ENCODE data around the gene SNX9.

The SNX9 gene

DNA sequence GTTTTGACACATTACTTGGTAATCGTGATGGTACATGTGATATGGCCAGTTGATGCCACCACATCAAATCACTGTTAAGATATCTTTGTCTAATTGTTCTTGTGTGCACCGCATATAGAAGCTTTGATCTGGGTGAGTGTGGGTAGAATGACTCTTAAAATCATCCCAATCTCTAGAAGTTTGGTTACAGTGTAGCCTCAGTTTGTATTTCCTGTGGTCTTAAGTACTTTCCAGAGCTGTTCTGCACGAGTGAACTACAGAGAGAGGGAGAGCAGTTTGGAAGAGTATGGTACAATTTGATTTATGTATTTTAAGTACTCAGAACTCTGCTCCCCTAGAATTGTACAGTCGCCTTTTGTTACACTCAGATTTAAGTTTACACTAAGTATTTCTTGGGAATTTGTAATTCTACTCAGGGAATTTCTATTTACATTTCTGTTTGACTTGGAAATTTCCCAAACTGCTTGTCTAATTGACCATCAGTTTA, 37.5 kb downstream of the SNX9 start:
- peak; percentile 28 for DNase-seq

DNA sequence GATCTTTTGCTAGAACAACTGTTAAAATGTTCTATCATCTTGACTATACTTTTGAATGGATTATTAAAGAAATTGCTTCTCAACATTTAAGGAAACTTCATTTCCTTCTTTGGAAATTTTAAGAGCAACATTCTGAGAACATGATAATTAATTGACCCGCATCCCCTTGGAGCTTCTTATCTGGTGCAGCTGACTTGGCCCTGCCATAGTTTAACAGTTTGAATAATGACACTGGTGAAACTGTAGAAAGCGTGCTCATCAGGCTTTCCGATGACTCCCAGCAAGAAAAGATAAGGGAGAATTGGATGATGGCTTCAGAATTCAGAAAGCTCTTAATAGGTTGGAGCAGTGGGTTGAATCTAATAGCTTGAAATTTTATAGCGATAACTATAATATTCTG, 38.1 kb downstream of the SNX9 start:
- no peak for DNase-seq

DNA sequence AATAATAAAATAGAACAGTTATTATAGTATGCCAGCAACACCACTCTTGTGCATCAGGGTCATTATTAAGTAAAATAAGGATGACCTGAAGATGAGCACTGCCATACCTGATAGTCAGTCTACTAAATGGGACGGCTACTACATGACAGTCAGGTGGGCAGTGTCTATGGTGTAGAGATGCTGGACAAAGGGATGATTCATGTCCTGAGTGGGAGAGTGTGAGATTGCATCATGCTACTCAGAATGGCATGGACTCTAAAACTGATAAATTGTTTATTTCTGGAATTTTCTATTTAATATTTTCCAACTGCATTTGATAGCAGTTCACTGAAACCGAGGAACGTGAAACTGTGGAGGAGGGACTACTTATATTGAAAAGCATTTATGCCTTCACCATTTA, 38.8 kb downstream of the SNX9 start:
- DNase-seq = peak; percentile 47

DNA sequence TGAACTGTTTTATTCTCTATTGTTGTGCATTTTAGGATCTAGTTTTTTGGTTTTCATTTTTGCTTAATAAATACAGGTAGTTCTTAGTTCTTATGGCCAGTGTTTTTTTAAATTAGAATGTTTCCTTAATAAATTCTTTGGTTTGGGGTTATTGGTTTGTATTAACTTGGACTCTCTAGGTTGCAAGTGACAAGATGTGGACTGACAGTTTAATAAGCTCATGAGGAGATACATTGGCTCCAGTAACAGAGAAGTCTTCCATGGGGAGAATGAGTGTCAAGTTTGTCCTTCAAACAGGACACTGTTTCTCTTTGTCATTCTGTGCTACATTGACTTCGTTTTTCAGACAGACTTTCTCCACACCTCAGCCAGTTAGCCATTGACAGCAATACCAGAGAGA, 39.7 kb downstream of the SNX9 start:
- DNase-seq = no peak

DNA sequence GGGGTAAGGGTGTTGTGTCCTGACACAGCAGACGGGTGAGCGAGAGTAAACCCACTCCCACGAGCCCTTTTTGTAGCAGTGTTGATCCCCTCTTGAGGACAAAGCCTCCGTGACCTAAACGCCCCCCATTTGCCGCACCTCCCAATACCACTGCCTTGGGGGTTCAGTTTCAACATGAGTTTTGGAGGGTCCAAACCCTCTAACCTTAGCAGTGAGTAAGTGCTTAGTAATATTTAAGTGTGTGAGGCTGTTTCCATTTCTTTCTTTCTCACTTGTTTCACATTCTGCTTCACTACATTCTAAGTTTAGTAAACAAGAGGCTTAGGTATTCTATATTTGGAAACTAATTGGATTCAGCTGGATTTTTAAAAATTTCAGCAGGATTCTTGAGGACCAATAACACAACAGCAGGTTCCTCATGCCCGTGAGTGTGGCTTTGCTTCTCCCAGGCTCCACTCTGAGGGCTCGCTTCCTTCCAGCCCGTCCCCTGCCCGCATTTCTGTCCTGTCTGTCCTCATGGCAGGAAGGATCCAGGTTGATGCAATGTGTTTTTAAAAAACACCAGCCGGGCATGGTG, 41.2 kb downstream of the SNX9 start:
- no peak for DNase-seq

DNA sequence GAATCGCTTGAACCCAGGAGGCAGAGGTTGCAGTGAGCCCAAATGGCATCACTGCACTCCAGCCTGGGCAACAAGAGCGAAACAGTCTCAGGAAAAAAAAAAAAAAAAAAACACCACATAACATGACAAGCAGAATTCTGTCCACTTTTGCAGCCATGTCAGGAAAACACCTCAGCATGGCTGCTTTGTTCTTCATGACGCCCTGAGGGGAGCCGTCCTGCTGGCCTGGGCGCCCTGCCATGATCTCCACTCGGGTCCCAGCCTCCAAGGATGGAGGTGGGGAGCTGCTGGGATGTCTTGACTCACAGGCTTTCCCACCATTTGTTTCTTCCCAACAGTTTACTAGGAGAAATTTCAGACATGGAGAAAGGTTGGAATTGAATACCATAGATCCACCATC, 42.2 kb downstream of the SNX9 start:
- DNase-seq = no peak

DNA sequence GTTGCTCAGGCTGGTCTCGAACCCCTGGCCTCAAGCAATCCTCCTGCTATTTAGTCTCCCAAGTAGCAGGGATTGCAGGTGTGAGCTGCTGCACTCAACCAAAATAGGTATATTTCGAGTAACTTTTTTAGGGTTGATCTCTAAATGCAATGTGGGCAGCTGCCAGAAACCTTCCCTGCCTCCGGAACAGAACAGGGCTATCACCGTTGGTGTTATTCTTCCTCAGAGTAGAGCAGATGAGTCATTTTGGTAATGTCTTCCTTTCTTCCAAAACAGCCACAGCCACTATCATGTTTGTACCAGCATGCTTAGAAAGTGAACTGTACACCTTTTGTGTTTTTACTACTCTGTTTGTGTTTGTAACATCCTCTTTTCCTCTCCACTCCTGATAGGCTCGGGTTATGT, 44.1 kb downstream of the SNX9 start:
- DNase-seq = peak; percentile 60

DNA sequence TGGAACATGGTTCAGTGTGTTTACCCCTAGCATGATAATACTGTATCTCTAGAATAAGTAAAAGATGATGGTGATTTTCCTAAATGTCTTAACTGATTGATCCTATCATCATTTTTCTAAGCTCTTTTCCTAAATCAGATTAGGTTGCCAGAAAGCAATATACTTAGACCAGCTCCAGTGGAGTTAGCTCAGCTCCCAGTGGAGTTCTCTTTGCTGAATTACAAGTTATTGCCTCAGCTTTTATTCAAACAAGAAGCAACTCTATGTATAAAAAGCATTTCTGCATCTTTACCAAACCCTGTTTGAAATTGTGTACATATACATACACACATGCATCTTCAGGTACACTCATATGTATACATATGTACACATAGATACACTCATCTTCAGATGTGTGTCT, 44.9 kb downstream of the SNX9 start:
- peak; percentile 78 for DNase-seq

DNA sequence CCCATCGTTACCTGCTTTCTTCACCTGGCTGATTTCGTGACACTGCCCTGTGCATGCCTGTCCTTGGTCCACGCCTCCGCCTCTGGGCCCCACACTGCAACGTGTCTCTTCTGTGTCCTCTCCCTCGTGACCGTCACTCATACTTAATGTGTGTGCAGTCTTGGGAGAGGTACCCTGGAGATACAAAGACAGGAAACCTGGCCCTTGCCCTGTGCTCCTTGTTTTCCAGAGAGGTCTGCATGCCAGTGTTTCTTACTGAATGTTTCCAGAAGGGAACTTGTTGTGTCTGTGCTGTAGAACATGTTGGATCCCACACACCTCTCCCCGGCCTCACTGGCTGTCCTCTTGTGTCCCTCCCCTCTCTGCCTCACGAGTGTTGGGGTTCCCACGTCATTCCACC, 45.8 kb downstream of the SNX9 start:
- DNase-seq = no peak

DNA sequence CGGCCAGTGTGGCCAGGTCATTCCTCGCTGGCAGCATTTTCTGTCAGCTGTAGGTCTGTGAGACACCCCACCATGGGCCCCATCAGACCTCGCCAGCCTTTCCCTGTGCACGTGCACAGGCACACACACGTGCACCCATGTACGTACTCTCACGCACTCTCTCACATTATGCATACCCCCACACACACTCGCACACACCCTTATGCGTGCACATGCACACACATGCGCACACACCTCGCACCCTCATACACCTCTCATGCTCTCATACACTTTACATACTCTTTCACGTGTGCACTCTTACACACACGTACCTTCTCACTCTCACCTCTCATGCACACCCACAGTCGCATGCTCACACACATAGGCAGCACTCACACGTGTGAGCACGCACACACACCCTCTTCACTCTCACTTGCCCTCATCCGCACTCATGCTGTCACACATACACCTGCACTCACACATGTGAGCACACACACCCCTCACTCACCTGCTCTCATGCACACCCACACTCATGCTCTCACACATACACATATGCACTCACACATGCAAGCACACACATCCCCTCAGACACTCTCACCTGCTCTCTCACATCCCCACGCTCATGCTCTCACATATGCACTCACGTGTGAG, 46.7 kb downstream of the SNX9 start:
- no peak for DNase-seq

DNA sequence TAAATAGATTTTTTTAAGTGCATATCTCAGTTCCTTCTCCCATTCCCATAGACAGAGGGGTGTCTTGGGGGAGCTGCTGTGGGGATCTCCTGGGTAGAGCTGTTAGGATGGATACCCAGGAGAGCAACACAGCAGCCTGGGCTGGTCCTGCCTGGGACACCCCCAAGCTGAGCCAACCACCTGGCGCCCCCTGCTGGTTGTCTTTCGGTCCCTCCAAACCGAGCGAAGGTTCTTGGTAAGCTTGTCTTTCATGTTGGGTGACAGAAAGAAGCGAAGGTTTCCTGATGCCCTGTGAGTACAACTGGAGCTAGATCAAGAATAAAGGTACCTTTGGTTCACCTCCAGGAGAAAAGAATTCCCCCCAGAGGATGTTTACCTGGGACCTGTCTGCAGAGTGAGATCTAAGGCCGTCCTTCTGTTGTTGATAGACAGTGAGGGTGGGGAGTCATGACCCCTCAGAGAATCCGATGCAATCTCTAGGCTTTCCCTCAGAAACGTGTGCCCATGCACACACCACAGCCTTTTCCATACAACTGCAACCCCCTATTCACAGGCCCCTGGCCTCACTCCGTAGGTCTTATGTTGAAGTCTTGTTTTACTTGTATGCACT, 50.8 kb downstream of the SNX9 start:
- peak; percentile 62 for DNase-seq

DNA sequence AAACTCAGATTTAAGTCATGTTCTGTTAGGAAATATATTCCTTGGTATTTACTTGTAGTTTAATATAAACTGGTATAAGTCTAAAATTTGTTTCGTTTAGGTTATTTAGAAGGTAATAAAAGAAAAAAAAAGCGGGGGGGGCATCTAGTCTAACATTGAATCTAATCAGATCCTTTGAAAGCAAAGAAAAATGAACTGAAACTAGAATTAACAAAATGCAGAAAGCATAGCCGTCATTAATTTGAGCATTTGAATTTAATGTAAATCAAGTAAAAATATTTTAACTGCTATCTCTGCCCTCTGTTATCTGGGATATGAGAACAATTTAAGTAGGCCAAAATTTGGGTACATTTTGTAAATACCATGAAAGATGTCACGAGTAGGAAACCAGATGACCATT, 54.1 kb downstream of the SNX9 start:
- DNase-seq = no peak

DNA sequence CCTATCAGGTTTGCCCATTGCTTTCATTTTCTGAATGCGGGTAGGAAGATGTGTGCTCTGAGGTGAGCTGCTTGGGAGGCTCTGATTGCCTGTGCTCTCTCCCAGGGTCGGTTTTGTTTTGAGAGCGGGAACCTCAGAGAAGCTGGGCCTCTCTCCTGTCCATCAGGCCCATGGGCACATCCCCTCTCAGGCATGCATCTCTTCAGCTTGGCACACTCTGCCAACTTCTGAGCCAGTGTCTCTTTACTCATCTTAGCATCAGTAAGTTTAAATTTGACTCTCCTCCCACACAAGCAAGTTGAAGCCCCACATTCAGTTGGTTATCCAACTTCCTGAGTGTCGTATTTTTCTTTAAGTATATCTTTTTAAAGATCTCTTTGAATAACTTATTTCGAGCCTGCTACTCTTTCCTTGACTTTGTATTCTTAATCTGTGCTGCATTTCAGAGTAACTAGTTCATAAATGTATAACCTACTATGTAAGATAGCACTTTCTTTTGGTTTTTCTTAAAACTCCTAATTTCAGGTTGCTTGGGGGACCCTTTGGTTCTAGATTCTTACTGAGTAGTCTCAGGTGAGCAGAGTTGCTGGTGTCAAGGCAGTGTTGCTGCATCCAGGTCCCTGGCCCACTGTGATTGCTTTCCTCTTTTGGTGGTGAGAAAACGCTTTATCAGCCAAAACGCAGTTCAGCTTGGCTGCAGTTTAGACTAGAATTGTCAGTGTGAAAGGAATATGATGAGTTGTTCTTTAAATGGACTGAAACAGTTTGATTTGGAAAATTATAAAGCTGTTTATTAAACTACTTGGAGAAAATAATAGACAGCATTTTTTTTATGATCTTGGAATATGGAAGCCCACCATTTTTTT, 54.8 kb downstream of the SNX9 start:
- DNase-seq = no peak

DNA sequence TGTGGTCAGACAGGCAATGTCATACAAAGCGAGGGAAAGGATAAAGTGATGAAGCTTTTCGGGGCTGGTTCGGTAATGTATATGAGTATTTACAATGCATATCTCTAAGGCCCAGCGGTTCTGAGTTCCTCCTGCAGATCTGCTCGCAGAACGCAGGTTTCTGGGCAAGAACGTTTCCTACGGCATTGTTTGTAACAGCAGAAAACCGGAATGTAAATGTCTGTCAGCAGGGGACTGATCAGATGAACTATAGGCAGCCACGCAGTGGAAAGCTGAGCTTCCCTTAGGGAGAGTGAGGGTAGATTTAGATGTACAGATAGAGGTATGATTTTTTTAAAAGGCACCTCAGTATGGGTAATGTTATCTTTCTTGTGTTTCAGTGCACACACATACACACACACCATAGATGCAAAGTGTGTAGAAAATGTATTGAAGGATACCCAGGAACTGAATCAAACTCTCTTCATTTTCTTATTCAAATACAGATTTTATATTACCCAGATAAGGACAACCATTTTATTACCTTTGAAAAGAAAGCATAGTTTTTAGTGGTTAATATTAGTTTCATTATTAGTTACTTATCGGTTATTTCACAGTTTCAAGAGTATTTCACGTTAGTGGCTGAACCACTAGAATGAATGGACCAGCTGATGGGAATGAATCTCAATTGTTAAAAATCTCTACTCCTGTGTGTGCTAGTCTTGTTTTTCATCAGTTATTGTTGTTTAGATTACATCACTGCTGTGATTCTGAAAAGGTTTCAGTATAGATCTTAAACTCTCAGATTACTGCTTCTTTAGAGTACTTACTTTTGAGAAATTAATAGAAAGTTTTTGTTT, 56.2 kb downstream of the SNX9 start:
- DNase-seq = no peak

DNA sequence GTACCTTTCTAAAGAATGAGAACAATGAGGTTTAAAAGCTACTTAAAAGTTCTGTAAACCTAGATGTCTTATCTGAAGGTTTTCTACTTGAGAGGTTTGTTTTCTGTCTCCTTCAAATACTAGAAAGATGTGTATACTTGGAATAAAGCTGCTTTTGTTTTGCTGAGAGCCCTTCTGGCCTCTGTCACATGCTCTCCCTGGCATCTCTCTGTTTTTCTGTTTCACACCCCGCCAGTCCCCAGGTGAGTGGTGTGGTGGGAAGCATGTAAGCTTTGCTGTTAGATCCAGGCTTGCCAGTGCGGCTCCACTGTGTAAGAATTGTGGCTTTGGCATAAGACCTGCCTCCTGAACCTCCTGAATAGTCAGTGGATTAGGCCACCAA, 56.8 kb downstream of the SNX9 start:
- no peak for DNase-seq

DNA sequence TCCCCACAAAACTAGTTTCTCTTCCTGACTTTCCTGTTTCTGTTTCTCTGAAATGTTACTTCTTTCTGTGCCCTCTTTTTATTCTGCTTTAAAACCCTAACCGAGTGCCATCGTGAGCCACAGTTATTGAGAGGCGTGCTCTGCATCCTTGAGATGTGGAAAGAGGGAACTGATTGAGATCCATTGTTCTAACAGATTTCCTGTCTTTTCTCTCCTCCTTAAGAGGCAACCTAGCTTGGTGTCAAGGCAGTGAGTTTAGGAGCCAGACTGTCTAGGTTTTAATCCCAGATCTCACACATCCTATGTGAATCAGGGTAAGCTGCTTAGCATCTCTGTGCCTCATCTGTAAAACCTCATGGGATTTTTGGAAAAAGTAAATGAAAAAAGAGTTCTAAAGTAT, 57.5 kb downstream of the SNX9 start:
- DNase-seq = no peak

DNA sequence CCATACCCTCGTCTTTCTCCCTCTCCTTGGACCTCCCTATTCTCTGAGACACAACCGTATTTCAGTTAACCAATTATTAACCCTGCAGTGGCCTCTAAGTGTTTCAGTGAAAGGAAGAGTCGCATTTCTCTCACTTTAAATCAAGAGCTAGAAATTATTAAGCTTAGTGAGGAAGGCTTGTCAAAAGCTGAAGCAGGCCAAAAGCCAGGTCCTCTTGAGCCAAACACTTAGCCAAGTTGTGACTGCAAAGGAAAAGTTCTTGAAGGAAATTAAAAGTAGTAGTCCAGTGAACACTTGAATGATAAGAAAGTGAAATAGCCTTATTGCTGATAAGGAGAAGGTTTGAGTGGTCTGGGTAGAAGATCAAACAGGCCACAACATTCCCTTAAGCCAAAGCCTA, 58.3 kb downstream of the SNX9 start:
- no peak for DNase-seq

DNA sequence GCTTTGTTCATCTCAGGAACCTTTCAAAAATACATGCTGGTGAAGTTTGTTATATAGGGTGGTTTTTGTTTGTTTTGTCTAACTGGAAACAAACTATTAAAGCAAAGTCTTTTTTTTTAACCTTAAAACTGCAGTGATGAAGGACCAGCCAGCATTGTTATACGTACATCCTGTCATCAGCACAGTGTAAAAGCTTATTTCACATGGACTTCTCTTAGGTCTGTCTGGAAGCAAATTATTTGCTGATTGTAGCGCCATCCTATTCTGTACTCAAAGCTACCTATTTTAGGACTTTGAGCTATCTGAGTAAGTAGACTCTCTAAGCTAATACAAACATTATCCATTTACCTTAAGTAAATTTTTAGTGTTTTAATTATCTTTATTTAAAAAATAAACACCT, 61.7 kb downstream of the SNX9 start:
- no peak for DNase-seq

DNA sequence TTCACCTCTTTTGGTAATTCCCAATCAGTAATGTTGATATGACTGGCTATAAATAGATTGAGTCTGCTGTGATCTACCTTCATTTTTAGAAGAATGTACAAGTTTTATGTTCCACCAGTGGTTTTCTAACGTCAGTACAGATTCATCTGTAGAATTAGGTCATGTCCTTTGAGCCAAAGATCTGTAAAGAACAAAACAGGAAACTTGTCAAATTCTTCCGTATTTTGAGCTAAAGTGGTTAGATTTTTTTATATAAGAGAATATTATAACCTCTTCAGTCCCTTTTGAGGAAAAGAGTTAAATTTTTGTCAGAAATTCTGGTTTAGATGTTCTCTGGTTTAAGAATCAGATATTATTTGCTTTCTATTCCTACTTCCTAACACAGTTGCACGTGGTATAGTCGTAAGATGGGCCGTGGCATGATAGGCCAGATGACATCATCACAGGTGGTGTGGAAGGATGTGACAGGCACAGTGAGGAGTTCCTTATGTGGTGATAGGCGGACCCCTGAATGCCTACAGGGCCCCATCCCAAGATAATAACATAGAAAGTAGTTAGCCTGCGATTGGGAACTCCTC, 62.3 kb downstream of the SNX9 start:
- DNase-seq = no peak

DNA sequence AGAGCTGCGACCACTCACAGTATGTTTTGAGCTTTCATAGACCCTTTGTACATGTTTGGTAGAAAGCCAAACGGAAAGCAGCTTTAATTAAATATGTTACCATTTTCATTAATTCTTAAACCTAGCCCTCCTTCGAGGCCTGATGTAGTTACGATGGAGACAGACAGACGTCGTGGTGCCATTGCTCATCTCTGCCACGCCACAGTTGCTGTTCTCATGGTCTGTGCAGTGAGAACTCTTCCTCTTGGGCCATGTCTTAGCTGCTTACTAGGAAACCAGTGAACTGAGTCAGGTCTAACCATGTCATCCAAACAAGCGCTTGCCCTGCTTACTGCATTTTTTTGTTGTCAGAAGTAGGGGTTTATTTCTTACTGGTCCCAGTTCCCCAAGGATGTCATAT, 62.8 kb downstream of the SNX9 start:
- DNase-seq = no peak

DNA sequence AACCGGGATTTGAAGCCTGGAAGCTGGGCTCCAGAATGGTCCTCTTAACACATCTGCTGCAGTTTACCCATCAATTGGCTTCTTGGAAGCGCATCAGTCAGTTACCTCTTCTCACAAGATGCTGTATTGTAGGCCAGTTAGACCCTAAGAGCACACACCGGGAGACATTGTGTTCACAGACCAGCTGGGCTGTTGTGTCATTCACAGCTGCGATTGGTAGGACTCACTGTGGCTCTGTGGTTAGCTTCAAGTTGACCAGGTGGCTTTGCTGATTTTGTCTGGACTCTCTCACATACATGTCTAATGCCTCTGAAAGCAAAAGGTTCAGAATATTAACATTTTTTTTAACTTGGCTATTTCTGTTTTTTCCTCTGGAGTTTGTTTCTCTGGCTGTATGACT, 64.8 kb downstream of the SNX9 start:
- DNase-seq = no peak

DNA sequence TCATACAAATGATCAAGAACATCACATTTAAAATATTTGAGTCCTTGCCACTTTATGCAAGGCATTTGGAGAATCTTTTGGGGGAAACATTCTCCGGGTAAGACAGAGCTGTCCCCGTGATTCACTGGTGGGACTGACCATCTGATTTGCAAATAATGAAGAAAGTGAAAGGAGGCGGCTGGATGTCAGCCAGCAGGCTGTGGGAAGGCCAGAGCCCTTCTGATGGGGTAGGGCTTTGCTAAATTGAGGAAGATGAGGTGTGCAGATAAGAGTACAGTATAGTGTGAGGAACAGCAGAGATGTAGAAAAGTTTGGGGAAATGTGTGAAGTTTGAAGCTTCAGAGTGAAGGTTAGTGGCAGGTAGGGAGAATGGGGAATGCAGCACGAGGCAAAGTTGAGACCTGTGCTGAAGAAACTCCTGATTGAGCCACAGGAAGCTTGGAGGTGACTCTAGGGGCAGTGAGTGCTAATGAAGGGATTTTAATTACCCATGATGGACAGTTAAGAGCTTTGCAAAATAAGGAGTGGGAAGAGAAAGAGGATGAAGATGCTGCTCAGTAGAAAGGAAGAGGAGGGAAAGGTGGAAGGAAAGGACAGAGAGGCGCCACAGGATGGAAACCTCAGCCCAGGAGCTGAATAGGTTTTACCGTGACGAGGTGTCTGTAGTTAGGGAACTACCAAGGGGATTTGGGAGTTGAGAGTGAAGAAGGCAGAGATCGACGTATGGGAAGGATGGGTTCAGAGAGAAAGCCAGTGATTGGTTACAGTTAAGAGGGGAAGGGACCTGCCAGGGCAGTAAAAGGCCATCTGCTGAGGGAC, 68.7 kb downstream of the SNX9 start:
- peak; percentile 25 for DNase-seq

Measured in fibroblast of upper back skin (primary cell).